Pons (tissue), 1 donor: Measurements from ENCODE around the gene DCAF5.
"Not testable (repeated sequence)": the region's sequence is repeated elsewhere in the genome, so short reads cannot be mapped to it uniquely, and the experiment has no call there.

Experiments used
- DNase-seq: peaks from one replicate; pipeline ENCODE4 v3.0.0-alpha.2; 2016; ENCODE audit warnings: low spot score

The DCAF5 gene

DNA sequence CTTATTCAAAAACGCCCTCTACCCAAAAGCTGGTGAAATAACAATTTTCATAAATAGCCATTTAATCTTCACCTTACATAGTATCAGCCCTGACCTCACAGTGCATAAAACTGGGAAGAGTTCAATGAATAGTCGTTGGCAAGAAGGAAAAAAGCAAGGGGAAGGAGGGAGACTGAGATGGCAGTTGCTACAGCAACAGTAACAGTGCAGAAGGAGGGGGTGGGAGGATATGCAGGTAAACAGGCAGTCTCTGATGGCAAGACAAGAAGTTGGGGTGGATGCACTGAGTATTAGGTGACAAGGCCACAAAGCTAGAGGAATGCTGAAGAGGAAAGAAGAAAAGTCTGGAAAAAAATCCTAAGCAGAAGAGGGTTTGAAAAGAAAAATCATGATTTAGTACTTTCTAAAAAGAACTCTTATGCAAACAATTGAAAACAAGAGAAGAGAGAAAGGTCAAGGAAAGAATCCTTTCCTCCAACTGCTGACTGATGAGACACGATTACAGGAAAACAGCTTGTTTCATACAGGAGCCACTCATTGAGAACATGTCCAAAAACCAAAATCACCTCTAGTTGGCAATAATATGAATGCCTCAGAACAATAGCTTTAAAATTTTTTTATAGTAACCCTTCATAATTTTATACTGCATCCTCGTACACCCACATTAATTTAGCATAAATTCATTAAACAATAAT lies 56.0 kb downstream of the DCAF5 start:
- no peak for DNase-seq

- DNase-seq, result no peak
Measured at GRCh38 chr14:69096246-69096645, 56.7 kb downstream of the DCAF5 start.

DNA sequence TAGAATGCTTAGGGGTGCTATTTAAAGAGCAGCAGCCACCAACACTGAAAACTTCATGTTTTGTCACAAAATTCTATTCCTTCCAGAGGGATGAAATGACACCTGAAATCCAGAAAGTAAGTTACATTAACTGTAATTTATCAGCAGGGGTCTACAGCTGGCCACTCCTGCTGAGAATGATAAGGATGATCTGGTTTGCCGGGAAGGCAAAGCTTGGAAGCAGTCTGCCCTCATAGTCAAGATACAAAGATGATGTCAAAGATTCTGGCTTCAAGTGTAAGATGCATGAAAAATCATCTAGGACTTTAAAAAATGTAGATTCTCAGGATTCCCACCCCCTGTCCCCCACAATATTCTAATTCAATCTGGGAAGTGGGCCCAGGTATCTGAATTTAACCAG lies 58.4 kb downstream of the DCAF5 start:
- no peak for DNase-seq

- DNase-seq, result peak; percentile 98
Measured at GRCh38 chr14:69093631-69094421, 59.1 kb downstream of the DCAF5 start.

GRCh38 chr14:69092840-69093422 lies 60.0 kb downstream of the DCAF5 start:
- DNase-seq, result no peak

- DNase-seq, result no peak
Measured at GRCh38 chr14:69091695-69092094, 61.2 kb downstream of the DCAF5 start.

DNA sequence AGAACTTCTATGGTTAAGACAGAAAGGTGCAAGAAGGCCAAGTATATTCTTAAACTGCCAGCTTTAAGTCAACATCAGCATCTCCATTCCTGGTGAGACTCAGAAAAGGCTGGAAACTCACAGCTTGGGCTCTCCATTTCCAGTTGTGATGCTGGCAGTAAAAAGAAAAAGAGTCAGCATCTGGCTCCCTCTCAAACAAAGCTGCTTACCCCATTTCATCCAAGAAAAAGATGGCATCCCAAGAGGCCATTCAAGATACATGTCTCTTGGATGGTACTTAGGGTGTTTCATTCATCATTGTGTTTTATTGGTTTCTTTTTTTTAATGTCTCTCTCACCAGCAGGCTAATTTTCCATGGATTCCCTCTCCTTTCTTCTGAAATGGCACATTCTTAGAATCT lies 61.9 kb downstream of the DCAF5 start:
- DNase-seq, result no peak

- no peak for DNase-seq
Measured at GRCh38 chr14:69090187-69090789, 62.6 kb downstream of the DCAF5 start.

GRCh38 chr14:69089046-69089445 lies 63.9 kb downstream of the DCAF5 start:
- DNase-seq, result no peak

DNA sequence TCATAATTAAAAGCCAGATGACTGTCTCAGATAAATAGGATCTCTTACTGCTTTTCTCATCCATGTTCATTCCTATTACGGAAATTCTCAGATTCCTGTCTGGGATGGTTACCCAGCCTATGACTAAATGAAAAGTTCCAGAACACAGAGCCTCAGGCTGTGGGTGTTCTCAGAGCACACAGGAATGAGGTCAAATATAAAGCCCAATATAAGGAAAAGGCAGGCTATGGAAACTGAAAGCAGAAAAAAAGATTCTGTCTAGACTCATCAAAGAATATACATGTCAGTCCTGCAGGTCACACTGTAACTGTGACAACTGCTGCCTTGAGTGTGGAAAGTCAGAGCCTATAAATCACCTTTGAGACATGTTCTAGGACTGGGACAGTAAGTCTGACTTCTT lies 64.3 kb downstream of the DCAF5 start:
- no peak for DNase-seq

GRCh38 chr14:69087061-69087461 lies 65.9 kb downstream of the DCAF5 start:
- peak; percentile 20 for DNase-seq

GRCh38 chr14:69086537-69086936 lies 66.4 kb downstream of the DCAF5 start:
- DNase-seq, result no peak

DNA sequence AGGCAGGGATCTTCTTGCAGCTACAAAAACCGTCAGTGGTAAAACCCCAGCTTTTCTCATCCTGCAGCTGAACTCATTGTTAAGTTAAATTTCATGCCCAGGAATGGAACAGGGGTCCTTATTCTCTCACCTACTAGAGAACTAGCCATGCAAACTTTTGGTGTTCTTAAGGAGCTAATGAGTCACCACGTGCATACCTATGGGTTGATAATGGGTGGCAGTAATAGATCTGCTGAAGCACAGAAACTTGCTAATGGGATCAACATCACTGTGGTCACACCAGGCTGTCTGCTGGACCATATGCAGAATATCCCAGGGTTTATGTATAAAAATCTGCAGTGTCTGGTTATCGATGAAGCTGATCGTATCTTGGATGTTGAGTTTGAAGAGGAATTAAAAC lies 68.9 kb downstream of the DCAF5 start:
- DNase-seq, result no peak

- DNase-seq, result no peak
Measured at GRCh38 chr14:69083181-69083580, 69.7 kb downstream of the DCAF5 start.

DNA sequence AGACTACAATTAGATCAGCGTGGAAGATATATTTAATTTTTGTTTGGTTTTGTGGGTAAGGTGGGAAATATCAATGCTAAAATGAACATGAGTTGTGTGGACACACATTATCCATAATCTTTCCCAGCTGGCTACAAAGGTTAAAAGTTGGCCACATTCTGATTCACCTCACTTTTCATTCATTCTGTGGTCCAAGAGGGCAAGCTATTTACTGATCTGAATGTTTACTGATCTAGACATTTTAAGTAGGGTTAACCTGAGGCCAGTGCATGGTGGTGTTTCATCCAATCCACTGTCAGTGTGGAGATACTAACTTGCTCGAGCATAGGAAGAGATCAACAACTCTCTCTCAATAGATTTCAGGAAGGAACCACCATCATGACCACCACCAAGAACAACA lies 71.6 kb downstream of the DCAF5 start:
- DNase-seq, result no peak

GRCh38 chr14:69079747-69080146 lies 73.2 kb downstream of the DCAF5 start:
- DNase-seq, result no peak

- no peak for DNase-seq
Measured at GRCh38 chr14:69079188-69079742, 73.7 kb downstream of the DCAF5 start.

- DNase-seq, result no peak
Measured at GRCh38 chr14:69077841-69078240, 75.1 kb downstream of the DCAF5 start.

DNA sequence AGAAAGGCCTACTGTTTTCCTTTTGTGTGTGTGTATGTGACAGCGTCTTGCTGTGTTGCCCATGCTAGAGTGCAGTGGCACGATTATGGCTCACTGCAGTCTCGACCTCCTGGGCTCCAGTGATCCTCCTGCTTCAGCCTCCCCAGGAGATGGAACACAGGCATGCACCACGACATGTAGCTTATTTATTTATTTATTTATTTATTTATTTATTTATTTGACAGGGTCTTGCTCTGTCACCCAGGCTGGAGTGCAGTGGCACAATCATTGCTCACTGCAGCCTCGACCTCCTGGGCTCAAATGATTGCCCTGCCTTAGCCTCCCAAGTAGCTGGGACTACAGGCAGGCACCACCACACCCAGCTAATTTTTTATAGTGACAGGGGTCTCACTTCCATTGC lies 75.7 kb downstream of the DCAF5 start:
- DNase-seq, result not testable (repeated sequence)

DNA sequence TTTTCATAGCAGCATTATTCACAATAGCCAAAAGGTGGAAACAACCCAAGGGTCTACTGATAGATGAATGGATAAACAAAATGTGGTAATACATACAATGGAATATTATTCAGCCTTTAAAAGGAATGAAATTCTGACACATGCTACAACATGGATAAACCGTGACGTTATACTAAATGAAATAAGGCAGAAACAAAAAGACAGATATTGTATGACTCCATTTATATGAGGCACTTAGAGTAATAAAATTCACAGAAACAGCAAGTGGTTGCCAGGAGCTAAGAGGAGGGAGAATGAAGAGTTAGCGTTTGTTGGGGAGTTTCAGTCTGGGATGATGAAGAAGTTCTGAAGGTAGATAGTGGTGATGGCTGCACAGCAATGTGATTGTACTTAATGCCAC lies 76.6 kb downstream of the DCAF5 start:
- DNase-seq, result no peak

DNA sequence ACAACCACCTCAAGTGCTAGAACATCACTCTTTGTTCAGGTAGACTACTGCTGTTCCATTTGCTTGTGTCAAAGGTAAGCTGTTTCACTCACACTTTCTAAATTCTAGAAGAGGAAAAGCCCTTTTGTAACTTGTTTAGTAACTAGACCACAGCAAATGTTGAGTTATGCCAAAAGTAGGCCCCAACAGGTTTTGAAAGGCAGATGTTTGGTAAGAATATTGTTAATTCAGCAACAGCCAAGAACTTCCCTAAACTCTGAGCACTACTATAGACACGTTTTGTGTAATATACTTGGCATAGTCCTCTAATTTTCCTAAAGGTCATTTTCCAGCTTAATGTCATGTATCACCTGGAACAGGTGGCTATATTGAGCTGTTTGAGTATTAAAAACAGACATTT lies 79.0 kb downstream of the DCAF5 start:
- DNase-seq, result no peak

GRCh38 chr14:69073429-69073828 lies 79.5 kb downstream of the DCAF5 start:
- DNase-seq, result no peak

GRCh38 chr14:69072584-69072983 lies 80.3 kb downstream of the DCAF5 start:
- DNase-seq, result no peak
